Endodermal cell (in vitro differentiated cells): ENCODE data around the gene KCNK3. TPM values are rescaled to one million over a fixed set of nuclear protein-coding genes. Genes with fewer than 3 reads are reported as not detected.

ENCODE experiments used
- DNase-seq: peaks from one replicate; pipeline ENCODE4 v3.0.0-alpha.2; 2017
- H3K27ac ChIP-seq: 2 replicates; pipeline ENCODE4 v1.5.1; 2013; ENCODE audit warnings: mild to moderate bottlenecking, low read depth, low read length, moderate library complexity
- H3K27me3 ChIP-seq: 2 replicates; pipeline ENCODE4 v1.6.1; 2013; ENCODE audit warnings: mild to moderate bottlenecking, low read length, moderate library complexity; ENCODE audit not compliant: insufficient read depth, control insufficient read depth, poor library complexity, severe bottlenecking
- H3K36me3 ChIP-seq: 2 replicates; pipeline ENCODE4 v1.7.0; 2013; ENCODE audit warnings: mild to moderate bottlenecking, low read length, moderate library complexity; ENCODE audit not compliant: control insufficient read depth, insufficient read depth
- H3K4me1 ChIP-seq: one replicate; pipeline ENCODE4 v1.7.0; 2013; ENCODE audit warnings: low read length; ENCODE audit not compliant: control insufficient read depth, insufficient read depth
- H3K4me3 ChIP-seq: 2 replicates; pipeline ENCODE4 v1.5.1; 2013; ENCODE audit warnings: mild to moderate bottlenecking, low read length, moderate library complexity
- H3K9ac ChIP-seq: 2 replicates; pipeline ENCODE4 v1.6.1; 2013; ENCODE audit warnings: mild to moderate bottlenecking, low read length, moderate library complexity; ENCODE audit not compliant: poor library complexity, severe bottlenecking; ENCODE audit errors: extremely low read depth
- H3K9me3 ChIP-seq: 2 replicates; pipeline ENCODE4 v1.6.1; 2013; ENCODE audit warnings: mild to moderate bottlenecking, low read length, moderate library complexity; ENCODE audit not compliant: control insufficient read depth
- H3K27ac Mint-ChIP-seq: 2 replicates; pipeline ENCODE4 v1.8.0; 2020; ENCODE audit warnings: mixed read lengths
- H3K27me3 Mint-ChIP-seq: 2 replicates; pipeline ENCODE4 v1.8.0; 2021; ENCODE audit warnings: mild to moderate bottlenecking, mixed read lengths; ENCODE audit not compliant: insufficient read depth
- H3K36me3 Mint-ChIP-seq: 2 replicates; pipeline ENCODE4 v1.8.0; 2020; ENCODE audit warnings: low read depth, mixed read lengths
- H3K4me1 Mint-ChIP-seq: 2 replicates; pipeline ENCODE4 v1.8.0; 2020; ENCODE audit warnings: mixed read lengths
- H3K4me3 Mint-ChIP-seq: 2 replicates; pipeline ENCODE4 v1.8.0; 2020; ENCODE audit warnings: mild to moderate bottlenecking, moderate library complexity, mixed read lengths
- H3K9me3 Mint-ChIP-seq: 2 replicates; pipeline ENCODE4 v1.8.0; 2020; ENCODE audit warnings: mild to moderate bottlenecking, mixed read lengths
- WGBS, 2 experiments: methylation state at CpG; one replicate each; pipeline versions ENCODE4 v1.1.5 to v1.1.7; 2013; ENCODE audit warnings: missing lambda C conversion rate in 2 of 2, mixed read lengths in 1 of 2; ENCODE audit not compliant: insufficient coverage in 1 of 2, insufficient read length in 1 of 2; 5-methylcytosine and 5-hydroxymethylcytosine counted together
- total RNA-seq, 2 donors: library from RNA; stranded (reverse); fragmentation: NEBNext Ultra II Directional in 1 of 2; extraction: Animal tissue kit (Norgen Biotek cat#: 25700) in 1 of 2; gene quantifications; 2 replicates in 1 of 2; 3 replicates in 1 of 2; pipeline ENCODE4 v1.2.1, GENCODE V29; 2021
- TF ChIP-seq, protein P1 (sequence below): fragments of 200-600 bp; sonication (generic); conservative IDR thresholded peaks from 2 replicates; pipeline ENCODE4 v1.5.0; 2021; ENCODE audit warnings: antibody characterized with exemption, mild to moderate bottlenecking

KCNK3 gene
- total RNA-seq, 2 donors from 2014 or later, result not detected

DNA sequence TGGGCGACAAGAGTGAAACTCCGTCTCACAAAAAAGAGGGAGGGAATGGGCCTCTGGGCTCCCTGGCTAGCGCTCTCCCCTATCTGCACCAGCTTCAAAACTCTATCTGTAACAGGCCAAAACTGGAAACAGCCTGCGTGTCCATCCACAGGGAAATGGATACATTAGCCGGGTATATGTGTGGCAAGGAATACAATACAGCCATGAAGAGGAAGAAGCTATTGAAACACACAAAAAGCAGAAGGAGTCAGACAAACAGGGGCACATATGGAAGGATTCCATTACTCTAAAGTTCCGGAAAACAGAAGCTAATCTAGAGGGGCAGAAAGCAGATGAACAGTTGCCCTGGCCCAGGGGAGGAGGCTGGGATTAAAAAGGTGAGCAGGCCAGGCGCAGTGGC is 47.0 kb downstream of the KCNK3 start:
- Mint-ChIP-seq H3K27me3 (no peaks in the 10 kb centered on the region), H3K27ac (no peak overlapping the region), H3K9me3 (no peaks in the 10 kb centered on the region), H3K4me3 (no peak overlapping the region), H3K4me1 (peaks cover 7% of the 10 kb centered on the region), H3K36me3 (no peaks in the 10 kb centered on the region)
- TF ChIP-seq, protein P1, sequence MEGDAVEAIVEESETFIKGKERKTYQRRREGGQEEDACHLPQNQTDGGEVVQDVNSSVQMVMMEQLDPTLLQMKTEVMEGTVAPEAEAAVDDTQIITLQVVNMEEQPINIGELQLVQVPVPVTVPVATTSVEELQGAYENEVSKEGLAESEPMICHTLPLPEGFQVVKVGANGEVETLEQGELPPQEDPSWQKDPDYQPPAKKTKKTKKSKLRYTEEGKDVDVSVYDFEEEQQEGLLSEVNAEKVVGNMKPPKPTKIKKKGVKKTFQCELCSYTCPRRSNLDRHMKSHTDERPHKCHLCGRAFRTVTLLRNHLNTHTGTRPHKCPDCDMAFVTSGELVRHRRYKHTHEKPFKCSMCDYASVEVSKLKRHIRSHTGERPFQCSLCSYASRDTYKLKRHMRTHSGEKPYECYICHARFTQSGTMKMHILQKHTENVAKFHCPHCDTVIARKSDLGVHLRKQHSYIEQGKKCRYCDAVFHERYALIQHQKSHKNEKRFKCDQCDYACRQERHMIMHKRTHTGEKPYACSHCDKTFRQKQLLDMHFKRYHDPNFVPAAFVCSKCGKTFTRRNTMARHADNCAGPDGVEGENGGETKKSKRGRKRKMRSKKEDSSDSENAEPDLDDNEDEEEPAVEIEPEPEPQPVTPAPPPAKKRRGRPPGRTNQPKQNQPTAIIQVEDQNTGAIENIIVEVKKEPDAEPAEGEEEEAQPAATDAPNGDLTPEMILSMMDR, result no peak
- Histone ChIP-seq H3K4me1 (no peaks in the 10 kb centered on the region), H3K27me3 (no peaks in the 10 kb centered on the region), H3K9ac (no peak overlapping the region), H3K36me3 (no peaks in the 10 kb centered on the region), H3K27ac (no peak overlapping the region), H3K9me3 (no peaks in the 10 kb centered on the region), H3K4me3 (no peak overlapping the region)
- DNase-seq, result no peak
- WGBS, 2 experiments, result 94 to 95% methylated on average over 5 to 7 of the region's 7 CpGs

- Histone ChIP-seq H3K9ac (no peak overlapping the region), H3K27ac (no peak overlapping the region), H3K4me3 (no peak overlapping the region), H3K9me3 (no peaks in the 10 kb centered on the region), H3K4me1 (no peaks in the 10 kb centered on the region), H3K27me3 (no peaks in the 10 kb centered on the region), H3K36me3 (no peaks in the 10 kb centered on the region)
- H3K27ac Mint-ChIP-seq, result no peak overlapping the region
- peaks cover 7% of the 10 kb centered on the region for H3K4me1 Mint-ChIP-seq
- TF ChIP-seq, protein P1, result no peak
- 92 to 96% methylated on average over 4 to 6 of the region's 6 CpGs for WGBS, 2 experiments
- no peak for DNase-seq
- H3K27me3 Mint-ChIP-seq, result no peaks in the 10 kb centered on the region
- no peaks in the 10 kb centered on the region for H3K36me3 Mint-ChIP-seq
- H3K9me3 Mint-ChIP-seq, result no peaks in the 10 kb centered on the region
- no peak overlapping the region for H3K4me3 Mint-ChIP-seq
Measured at GRCh38 chr2:26740346-26740745, 47.8 kb downstream of the KCNK3 start.

DNA sequence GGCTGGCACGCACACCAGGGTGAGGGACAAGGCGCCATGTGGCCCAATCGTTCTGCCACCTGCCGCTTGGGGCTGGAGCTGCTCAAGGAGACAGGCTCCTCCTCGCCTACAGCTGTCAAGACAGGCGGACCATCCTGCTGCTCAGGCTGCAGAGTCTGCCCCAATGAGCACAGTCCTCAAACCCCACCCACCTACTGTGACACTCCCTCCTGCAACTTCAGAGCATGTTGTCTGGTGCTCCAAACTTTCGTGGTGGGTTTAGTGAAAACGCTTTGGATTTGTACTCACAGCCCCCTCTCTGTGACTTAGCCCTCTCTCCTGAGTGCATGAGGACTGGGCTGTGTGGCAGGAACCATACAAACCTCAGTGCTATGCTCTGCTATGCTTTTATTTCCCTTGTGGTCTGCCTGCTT is 48.4 kb downstream of the KCNK3 start:
- no peaks in the 10 kb centered on the region for H3K27me3 ChIP-seq
- Mint-ChIP-seq H3K27ac (no peak overlapping the region), H3K27me3 (no peaks in the 10 kb centered on the region), H3K9me3 (no peaks in the 10 kb centered on the region), H3K4me1 (peaks cover 7% of the 10 kb centered on the region), H3K4me3 (no peak overlapping the region), H3K36me3 (no peaks in the 10 kb centered on the region)
- no peak overlapping the region for H3K4me3 ChIP-seq
- H3K4me1 ChIP-seq, result no peaks in the 10 kb centered on the region
- WGBS, 2 experiments, result 84% methylated on average over 8 of the region's 8 CpGs
- no peaks in the 10 kb centered on the region for H3K36me3 ChIP-seq
- DNase-seq, result peak; percentile 81
- no peak overlapping the region for H3K9ac ChIP-seq
- H3K27ac ChIP-seq, result no peak overlapping the region
- TF ChIP-seq, protein P1, result peak; percentile 34
- H3K9me3 ChIP-seq, result no peaks in the 10 kb centered on the region
